M059J (cell line): ENCODE results near the gene HMGXB3. TPM values are rescaled to one million over a fixed set of nuclear protein-coding genes. Genes with fewer than 3 reads are reported as not detected.

Experiments used
- DNase-seq: peaks from one replicate; pipeline ENCODE4 v3.0.0-alpha.2; 2012; ENCODE audit warnings: low read depth
- total RNA-seq: library from RNA; depleted of rRNA; stranded (reverse); fragments of >200 nt; shearing (Covaris generic); gene quantifications from 2 replicates; pipeline ENCODE4 v1.2.3, GENCODE V29; 2014; rRNA removed

Gene HMGXB3, protein sequence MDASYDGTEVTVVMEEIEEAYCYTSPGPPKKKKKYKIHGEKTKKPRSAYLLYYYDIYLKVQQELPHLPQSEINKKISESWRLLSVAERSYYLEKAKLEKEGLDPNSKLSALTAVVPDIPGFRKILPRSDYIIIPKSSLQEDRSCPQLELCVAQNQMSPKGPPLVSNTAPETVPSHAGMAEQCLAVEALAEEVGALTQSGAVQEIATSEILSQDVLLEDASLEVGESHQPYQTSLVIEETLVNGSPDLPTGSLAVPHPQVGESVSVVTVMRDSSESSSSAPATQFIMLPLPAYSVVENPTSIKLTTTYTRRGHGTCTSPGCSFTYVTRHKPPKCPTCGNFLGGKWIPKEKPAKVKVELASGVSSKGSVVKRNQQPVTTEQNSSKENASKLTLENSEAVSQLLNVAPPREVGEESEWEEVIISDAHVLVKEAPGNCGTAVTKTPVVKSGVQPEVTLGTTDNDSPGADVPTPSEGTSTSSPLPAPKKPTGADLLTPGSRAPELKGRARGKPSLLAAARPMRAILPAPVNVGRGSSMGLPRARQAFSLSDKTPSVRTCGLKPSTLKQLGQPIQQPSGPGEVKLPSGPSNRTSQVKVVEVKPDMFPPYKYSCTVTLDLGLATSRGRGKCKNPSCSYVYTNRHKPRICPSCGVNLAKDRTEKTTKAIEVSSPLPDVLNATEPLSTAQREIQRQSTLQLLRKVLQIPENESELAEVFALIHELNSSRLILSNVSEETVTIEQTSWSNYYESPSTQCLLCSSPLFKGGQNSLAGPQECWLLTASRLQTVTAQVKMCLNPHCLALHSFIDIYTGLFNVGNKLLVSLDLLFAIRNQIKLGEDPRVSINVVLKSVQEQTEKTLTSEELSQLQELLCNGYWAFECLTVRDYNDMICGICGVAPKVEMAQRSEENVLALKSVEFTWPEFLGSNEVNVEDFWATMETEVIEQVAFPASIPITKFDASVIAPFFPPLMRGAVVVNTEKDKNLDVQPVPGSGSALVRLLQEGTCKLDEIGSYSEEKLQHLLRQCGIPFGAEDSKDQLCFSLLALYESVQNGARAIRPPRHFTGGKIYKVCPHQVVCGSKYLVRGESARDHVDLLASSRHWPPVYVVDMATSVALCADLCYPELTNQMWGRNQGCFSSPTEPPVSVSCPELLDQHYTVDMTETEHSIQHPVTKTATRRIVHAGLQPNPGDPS (N-terminal part only)
- 34.4 and 51.2 TPM in 2 replicates for total RNA-seq

DNA sequence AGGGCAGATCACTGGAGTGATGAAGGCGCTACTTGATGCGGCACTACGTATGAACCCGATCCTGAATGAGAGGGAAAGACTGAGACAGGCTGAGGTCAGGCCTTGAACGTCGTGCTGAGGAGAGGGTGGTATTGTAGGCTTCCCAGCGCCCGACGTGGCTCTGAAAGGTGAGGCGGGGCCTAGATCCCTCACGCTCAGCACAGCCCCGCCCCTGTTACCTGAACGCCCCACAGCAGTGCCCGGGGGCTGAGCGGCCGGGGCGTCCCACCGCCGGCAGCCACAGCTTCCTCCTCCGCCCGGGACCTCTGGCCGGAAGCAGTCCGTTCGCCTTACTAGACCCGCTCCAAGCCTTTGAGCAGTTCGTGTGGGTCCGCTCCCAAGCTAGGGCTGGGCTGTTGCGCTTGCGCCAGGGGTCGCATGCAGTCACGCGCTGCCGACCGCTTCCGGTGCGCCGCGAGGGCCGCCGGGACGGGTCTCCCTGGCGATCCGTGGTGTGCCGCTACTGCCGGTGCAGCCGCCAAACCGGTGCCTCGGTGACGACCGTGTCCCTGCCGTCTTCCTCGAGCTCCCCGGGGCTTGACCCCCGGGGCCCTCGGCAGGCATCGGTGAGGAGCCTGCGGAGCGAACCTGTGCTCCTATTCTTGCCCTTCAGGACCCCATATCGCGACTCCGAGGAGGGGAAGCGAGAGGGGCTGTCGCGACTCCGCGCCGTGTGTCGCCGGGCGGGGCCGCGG, at the start of gene HMGXB3, which contains the start of gene TIGD6:
TSS of gene HMGXB3 (plus strand) at position 484 of the 734 bp plus-strand sequence. CDS start 4,114 bp downstream, outside the sequence.
TSS of gene TIGD6 (minus strand) at position 399 of the 734 bp plus-strand sequence. CDS start 4,306 bp downstream, outside the sequence.
- peak; percentile 95 for DNase-seq

GRCh38 chr5:149951138-149951749, 49.3 kb upstream of the HMGXB3 start:
- no peak for DNase-seq

GRCh38 chr5:149953436-149954121, 47.0 kb upstream of the HMGXB3 start:
- DNase-seq, result no peak

DNA sequence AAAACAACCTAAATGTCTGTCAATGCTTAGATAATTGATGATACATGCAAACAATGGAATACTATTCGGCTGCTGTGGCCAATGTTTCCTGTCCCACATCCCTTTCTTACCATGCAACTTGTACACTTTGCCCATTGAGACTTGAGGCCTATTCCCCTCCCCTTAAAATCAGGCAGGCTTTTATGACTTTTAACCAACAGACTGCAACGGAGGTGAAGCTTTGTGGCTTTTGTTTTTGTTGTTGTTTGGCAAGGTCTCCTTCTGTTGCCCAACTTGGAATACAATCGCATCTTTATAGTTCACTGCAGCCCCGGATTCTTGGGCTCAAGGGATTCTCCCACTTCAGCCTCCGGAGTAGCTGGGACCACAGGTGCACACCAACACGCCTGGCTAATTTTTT, 45.7 kb upstream of the HMGXB3 start:
- DNase-seq, result no peak

DNA sequence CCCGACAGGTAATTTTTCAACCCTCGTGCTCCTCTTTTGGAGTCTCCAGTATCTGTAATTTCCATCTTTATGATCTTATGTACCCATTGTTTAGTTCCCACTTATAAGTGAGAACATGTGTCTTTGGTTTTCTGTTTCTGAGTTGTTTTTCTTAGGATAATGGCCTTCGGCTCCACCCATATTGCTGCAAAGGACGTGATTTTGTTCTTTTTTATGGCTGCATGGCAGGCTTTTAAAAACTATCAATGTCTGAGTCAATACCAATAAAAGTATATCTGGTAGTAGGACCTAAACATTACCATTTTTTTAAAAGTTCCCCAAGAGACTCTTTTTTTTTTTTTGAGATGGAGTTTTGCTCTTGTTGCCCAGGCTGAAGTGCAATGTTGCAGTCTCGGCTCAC, 43.9 kb upstream of the HMGXB3 start:
- DNase-seq, result peak; percentile 24

DNA sequence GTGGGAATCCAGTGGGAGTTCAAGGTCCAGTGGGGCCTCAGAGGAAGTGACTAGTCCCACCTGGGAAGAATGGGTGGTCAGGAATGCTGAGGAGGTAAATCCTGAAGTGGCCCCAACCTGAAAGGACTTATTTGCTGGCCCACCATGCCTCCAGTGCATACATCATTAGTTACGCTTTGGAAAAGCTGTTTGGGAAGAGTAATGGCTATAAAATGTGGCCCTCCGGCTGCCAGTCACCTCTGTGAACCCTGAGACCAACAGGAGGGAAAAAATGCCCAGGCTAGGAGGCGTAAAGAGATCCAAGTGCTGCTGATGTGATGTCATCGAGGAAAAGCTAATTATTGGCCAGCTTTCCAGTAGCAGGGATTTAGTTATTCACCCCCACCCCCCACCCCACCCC, 42.7 kb upstream of the HMGXB3 start:
- peak; percentile 98 for DNase-seq

GRCh38 chr5:149959406-149960236, 40.9 kb upstream of the HMGXB3 start:
- peak; percentile 97 for DNase-seq

DNA sequence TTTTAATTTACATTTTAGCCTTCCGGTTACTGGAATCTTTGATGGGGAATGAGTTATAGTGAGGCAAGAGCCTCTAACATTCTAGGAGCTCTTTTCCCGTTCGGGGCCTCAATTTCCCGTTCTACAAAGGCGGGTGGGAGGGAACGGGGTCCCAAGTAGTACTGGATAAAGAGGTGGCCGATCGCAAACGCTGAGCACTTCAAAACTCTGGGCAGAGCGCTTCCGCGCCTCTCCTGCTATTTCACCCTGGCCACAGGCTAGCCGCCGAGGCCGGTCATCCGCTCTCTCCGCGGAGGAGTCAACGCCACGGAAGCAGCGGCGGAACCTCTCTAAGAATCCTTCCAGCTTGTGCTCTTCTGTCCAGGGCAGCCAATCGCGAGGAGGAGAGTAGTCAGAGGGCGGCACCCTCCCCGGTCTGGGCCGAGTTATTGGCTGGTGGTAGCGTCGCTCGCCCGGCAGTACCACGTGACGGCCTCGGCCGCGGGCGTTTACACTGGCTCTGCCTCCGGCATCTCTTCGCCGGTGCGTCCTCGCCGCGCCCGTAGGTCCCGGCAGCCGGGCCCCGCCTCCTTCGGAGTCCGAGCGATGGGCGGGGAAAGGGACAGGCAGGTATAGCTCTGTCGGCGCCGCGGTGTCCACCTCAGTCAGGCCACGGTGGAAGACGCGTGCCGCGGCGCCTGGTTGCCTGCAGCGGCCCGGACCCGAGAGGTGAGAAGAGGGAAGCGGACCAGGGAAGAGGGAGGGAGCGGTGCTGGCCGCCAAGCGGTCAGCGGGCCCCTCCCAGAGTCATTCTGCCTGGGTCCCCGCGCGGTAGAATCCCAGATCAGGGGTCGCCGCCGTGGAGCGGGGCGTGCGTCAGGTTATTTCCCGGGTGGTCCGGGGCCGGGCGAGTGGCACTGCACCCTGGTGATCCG, 40.0 kb upstream of the HMGXB3 start, which contains the start of gene SLC26A2:
TSS of gene SLC26A2 (plus strand) at position 487 of the 914 bp plus-strand sequence. CDS start 16,895 bp downstream, outside the sequence.
- peak; percentile 97 for DNase-seq

DNA sequence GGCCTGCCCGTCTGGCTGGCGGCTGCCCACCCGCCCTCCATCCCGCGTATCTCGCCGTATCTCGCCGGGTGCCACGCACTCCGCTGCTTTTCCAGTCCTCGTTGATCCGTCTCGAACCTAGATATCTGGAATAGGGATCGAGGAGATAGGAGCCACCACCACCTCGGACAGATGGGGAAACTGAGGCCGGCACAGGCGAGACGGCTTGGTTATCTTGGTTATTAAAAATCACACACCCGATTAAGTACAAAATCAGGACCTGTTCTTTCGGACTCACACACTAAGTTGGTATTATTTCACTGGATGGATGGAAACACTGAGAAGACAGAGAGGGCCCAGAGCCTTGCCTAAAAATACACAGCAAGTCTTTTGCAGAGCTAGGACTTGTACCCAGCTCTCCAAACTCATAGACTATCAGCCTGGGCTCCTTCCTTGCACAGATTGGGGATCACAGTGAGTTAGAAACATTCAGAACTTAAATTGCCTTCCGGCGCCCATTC, 39.3 kb upstream of the HMGXB3 start:
- peak; percentile 25 for DNase-seq

DNA sequence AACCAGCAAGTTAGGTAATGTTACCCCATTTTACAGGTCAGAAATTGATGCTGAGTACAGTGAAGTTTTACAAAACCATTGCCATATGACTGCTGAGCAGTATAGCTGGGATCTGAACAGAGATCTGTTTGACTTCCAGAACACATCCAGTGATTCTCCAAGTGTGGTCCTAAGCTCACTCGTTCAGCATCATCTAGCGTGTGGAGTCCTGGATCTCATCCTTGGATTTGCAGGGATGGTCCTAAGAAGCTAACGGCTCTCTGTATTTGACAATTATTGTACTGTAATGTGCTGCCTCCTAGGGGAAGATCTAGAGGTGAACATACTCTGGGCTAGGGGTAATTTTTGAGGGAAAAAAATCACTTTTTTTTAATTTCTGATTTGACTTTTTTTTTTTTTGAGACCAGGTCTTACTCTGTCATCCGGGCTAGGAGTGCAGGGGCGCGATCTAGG, 38.6 kb upstream of the HMGXB3 start:
- DNase-seq, result peak; percentile 62

DNA sequence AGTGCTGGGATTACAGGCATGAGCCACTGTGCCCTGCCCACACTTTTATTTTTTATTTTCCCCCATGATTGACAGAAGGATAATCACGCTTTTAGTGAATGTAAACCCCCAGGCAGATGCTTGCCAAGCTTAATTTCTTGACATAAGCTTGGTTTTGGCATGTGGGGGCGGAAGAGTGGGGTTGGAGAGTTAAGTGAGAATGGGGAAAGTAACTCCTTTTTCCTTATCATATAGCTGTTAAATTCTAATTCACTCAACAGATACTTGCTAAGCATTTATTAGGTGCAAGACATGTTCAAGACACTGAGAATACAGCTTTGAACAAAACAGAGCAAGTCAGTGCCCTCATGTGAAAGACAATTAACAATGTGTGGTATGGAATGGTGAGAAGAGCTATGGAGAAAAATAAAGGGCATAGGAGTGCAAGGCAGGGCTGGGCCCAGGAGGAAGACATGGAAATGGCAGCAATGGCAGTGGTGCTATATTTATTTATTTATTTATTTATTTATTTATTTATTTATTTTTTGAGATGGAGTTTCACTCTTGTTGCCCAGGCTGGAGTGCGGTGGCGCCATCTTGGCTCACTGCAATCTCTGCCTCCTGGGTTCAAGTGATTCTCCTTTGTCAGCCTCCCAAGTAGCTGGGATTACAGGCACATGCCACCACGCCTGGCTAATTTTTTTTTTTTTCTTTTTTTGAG, 37.8 kb upstream of the HMGXB3 start:
- DNase-seq, result no peak

DNA sequence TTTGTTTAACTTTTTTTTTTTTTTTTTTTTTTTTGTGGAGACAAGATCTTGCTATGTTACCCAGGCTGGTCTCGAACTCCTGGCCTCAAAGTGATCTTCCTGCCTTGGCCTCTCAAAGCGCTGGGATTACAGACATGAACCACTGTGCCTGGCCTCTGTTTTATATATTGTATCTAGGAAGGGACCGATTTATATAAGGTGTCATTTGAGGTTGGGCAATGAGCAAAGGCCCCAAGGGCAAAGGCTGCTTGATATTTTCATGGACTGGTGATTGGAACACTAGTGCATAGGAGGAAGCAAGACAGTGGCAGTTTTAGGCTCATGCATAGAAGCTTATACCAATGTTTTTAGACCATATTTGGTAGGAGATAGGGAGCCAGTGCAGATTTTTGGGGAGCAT, 36.8 kb upstream of the HMGXB3 start:
- no peak for DNase-seq

- no peak for DNase-seq
Measured at GRCh38 chr5:149966946-149967345, 33.6 kb upstream of the HMGXB3 start.

DNA sequence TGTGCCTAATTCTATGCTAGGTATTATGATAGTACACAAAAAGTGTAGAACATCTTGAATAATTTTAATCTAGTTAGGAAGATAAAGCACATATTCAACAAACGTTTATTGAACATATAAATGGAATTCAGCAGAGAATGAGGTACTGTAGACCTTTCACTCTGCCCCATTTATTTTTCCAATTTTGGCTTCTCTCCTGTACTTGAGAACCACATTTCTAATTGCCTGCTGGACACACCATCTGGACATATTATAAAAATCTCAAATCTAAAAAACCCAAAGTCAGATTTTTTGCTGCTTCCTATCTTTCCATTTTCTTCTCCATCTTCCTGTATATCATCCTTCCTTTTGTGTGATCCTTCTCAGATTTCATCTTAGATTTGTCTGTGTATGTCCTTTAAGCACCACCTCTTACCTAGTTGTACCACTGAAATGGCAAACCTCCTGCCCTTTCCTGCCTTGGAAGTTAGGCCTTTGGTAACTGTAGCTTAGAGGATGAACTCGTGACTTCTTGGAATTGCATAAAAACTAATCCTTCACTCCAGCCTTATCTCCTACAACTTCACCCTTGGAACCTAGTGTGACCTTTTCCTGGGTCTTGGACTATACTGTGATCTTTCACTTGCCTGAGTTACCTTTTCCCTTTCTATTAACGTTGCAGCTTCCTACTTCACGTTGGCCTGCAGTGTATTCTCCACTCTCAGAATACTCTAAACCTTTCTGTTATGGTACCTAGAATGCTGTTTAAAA, 31.2 kb upstream of the HMGXB3 start:
- DNase-seq, result no peak

- DNase-seq, result no peak
Measured at GRCh38 chr5:149975409-149975808, 25.1 kb upstream of the HMGXB3 start.

GRCh38 chr5:149979896-149980295, 20.6 kb upstream of the HMGXB3 start:
- no peak for DNase-seq
